IMR-90 (cell line): ENCODE measurements around the gene CCDC102B. TPM values are rescaled to one million over a fixed set of nuclear protein-coding genes. Genes with fewer than 3 reads are reported as not detected.

Experiments
- ATAC-seq: fragments of 200-7000 bp; cut with Tn5 transposase; 2 replicates; pipeline ENCODE4 v1.9.1; 2020; ENCODE audit warnings: low read depth, mild to moderate bottlenecking, moderate library complexity
- BruUV-seq: library from RNA; stranded (reverse); fragments of 400-500 nt; replicated peaks from 2 replicates; lab custom pipeline; 2021; lab: Mats Ljungman, UMichigan
- CTCF ChIA-PET: fragments of 300-600 bp; formaldehyde crosslinking; extraction: SDS; loops from one replicate; lab custom pipeline; 2021; ENCODE audit warnings: antibody characterized with exemption; lab: Yijun Ruan, JAX
- POLR2A ChIA-PET: fragments of 300-600 bp; sonication (Branson Sonifier 250); formaldehyde crosslinking; loops from one replicate; lab custom pipeline; 2022; ENCODE audit warnings: antibody characterized with exemption; ENCODE audit not compliant: unreplicated experiment; lab: Charles Lee
- DNase-seq: peaks from one replicate; pipeline ENCODE4 v3.0.0; 2013
- H2AFZ ChIP-seq: replicated peaks from 2 replicates; pipeline ENCODE3; 2013; ENCODE audit warnings: low read length, mild to moderate bottlenecking; ENCODE audit not compliant: poor library complexity
- H2AK5ac ChIP-seq: 2 replicates; pipeline ENCODE4 v1.6.1; 2013; ENCODE audit warnings: low read depth, low read length, inconsistent platforms
- H2AK9ac ChIP-seq: replicated peaks from 2 replicates; pipeline ENCODE3; 2013; ENCODE audit warnings: mild to moderate bottlenecking, low read depth, low read length, moderate library complexity; ENCODE audit not compliant: poor library complexity
- H2BK120ac ChIP-seq: 2 replicates; pipeline ENCODE4 v1.6.1; 2013; ENCODE audit warnings: low read depth, low read length, inconsistent platforms
- H2BK15ac ChIP-seq: 3 replicates; pipeline ENCODE4 v1.6.1; 2013; ENCODE audit warnings: low read depth, low read length, inconsistent platforms
- H2BK20ac ChIP-seq: 2 replicates; pipeline ENCODE4 v1.6.1; 2013; ENCODE audit warnings: low read depth, mild to moderate bottlenecking, inconsistent platforms, low read length, moderate library complexity
- H2BK5ac ChIP-seq: 2 replicates; pipeline ENCODE4 v1.6.1; 2013; ENCODE audit warnings: mild to moderate bottlenecking, low read depth, low read length, inconsistent platforms; ENCODE audit not compliant: poor library complexity, severe bottlenecking
- H3K14ac ChIP-seq: replicated peaks from 2 replicates; pipeline ENCODE4 v1.6.1; 2013; ENCODE audit warnings: low read depth, low read length, inconsistent platforms
- H3K18ac ChIP-seq: 2 replicates; pipeline ENCODE4 v1.6.1; 2013; ENCODE audit warnings: low read depth, low read length, control low read depth
- H3K23ac ChIP-seq: 2 replicates; pipeline ENCODE4 v1.6.1; 2013; ENCODE audit warnings: low read depth, low read length, inconsistent platforms
- H3K27ac ChIP-seq: 2 replicates; pipeline ENCODE4 v1.5.1; 2013; ENCODE audit warnings: mild to moderate bottlenecking, control low read depth, low read length; ENCODE audit not compliant: insufficient read depth
- H3K27me3 ChIP-seq: 2 replicates; pipeline ENCODE4 v1.6.1; 2013; ENCODE audit warnings: low read length; ENCODE audit not compliant: control insufficient read depth, insufficient read depth
- H3K36me3 ChIP-seq: 2 replicates; pipeline ENCODE4 v1.6.1; 2013; ENCODE audit warnings: low read length, mixed read lengths; ENCODE audit not compliant: control insufficient read depth, insufficient read depth
- H3K4ac ChIP-seq: 2 replicates; pipeline ENCODE4 v1.6.1; 2013; ENCODE audit warnings: low read depth, low read length, inconsistent platforms
- H3K4me1 ChIP-seq: 2 replicates; pipeline ENCODE4 v1.6.1; 2013; ENCODE audit warnings: low read length, mixed read lengths; ENCODE audit not compliant: control insufficient read depth, insufficient read depth
- H3K4me2 ChIP-seq: 2 replicates; pipeline ENCODE4 v1.6.1; 2013; ENCODE audit warnings: low read depth, mild to moderate bottlenecking, control low read depth, low read length, moderate library complexity
- H3K4me3 ChIP-seq: 2 replicates; pipeline ENCODE4 v1.5.1; 2013; ENCODE audit warnings: low read depth, mild to moderate bottlenecking, control low read depth, low read length, moderate library complexity; ENCODE audit not compliant: insufficient read depth
- H3K56ac ChIP-seq: 2 replicates; pipeline ENCODE4 v1.6.1; 2013; ENCODE audit warnings: low read length, inconsistent platforms; ENCODE audit not compliant: insufficient read depth; ENCODE audit errors: extremely low read depth
- H3K79me1 ChIP-seq, 2 experiments: 2 replicates each; pipeline ENCODE4 v1.6.1; 2013; ENCODE audit warnings: low read length in 2 of 2, inconsistent platforms in 1 of 2, low read depth in 1 of 2
- H3K9ac ChIP-seq: 2 replicates; pipeline ENCODE4 v1.6.1; 2013; ENCODE audit warnings: low read depth, low read length, control low read depth
- H3K9me1 ChIP-seq: 2 replicates; pipeline ENCODE4 v1.6.1; 2013; ENCODE audit warnings: low read length, inconsistent platforms; ENCODE audit not compliant: insufficient read depth
- H3K9me3 ChIP-seq: 2 replicates; pipeline ENCODE4 v1.6.1; 2013; ENCODE audit warnings: low read length; ENCODE audit not compliant: control insufficient read depth, insufficient read depth
- H4K20me1 ChIP-seq: 2 replicates; pipeline ENCODE4 v1.6.1; 2013; ENCODE audit warnings: low read length, inconsistent platforms; ENCODE audit not compliant: insufficient read depth
- H4K5ac ChIP-seq: 2 replicates; pipeline ENCODE4 v1.6.1; 2013; ENCODE audit warnings: mild to moderate bottlenecking, low read depth, low read length, control low read depth
- H4K8ac ChIP-seq, 2 experiments: 2 replicates each; pipeline ENCODE4 v1.6.1; 2013; ENCODE audit warnings: low read depth in 2 of 2, low read length in 2 of 2, control low read depth in 1 of 2, inconsistent platforms in 1 of 2
- H4K91ac ChIP-seq: 2 replicates; pipeline ENCODE4 v1.6.1; 2013; ENCODE audit warnings: low read depth, low read length, inconsistent platforms; ENCODE audit not compliant: insufficient read depth
- NFE2L2 ChIP-seq: fragments of 150-350 bp; IDR thresholded peaks from 2 replicates; pipeline ENCODE4 v1.6.1; 2016; ENCODE audit warnings: low read depth, mild to moderate bottlenecking, low read length
- POLR2A ChIP-seq: IDR thresholded peaks from 2 replicates; pipeline ENCODE4 v1.6.1; 2012; ENCODE audit warnings: mild to moderate bottlenecking, low read depth, low read length
- RCOR1 ChIP-seq: IDR thresholded peaks from 2 replicates; pipeline ENCODE4 v1.6.1; 2012; ENCODE audit warnings: mild to moderate bottlenecking, low read length, improper control_type of control experiment; ENCODE audit not compliant: insufficient replicate concordance
- dilution Hi-C: fragments of 300-500 bp; cut with HindIII; formaldehyde crosslinking; loops from one replicate; pipeline ENCODE4 v1.14.3; 2018; ENCODE audit warnings: low sequenced_read_pairs; ENCODE audit not compliant: unreplicated experiment
- in situ Hi-C: fragments of 300-500 bp; cut with MboI; formaldehyde crosslinking; loops from 3 replicates; pipeline ENCODE4 v1.14.3; 2019; ENCODE audit warnings: low sequenced_read_pairs, inconsistent platforms, mixed read lengths
- intact Hi-C: fragments of 100-400 bp; cut with micrococcal nuclease; formaldehyde crosslinking; loops from 2 replicates; pipeline ENCODE4 v1.10.0; 2022
- polyA plus RNA-seq, 3 experiments: library from polyadenylated mRNA; depleted of rRNA; stranded (reverse); fragments of >200 nt; gene quantifications; 2 replicates each; pipeline ENCODE4 v1.2.3, GENCODE V29; 2012; ENCODE audit warnings: low replicate concordance in 1 of 3
- total RNA-seq: library from RNA; depleted of rRNA; stranded (reverse); fragments of >200 nt; gene quantifications from 2 replicates; pipeline ENCODE4 v1.2.3, GENCODE V29; 2012

CCDC102B gene
- total and polyA plus RNA-seq, 2 of the 4 experiments (the other 2 are of a cell fraction): 0.54 to 1.4 TPM

DNA sequence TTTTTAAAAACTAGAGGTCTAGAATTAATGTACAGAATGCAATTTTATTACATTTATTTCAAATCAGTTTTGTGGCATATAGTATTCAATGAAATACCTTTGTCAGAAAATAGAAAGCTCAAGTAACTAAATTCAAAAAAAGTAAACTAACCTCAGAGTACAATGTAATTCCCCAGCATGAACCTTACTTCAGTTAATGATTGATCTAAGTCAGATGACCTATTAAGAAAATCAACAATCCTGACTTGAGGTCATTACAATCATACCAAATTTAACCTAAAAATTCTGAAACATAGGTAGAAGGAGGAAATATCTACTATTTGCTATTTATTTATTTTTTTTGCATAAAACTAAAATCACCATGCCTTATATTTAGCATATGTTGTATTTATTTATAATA, 142.9 kb downstream of the CCDC102B start:
- DNase-seq: no peak
- ChIA-PET POLR2A (no interaction called here), CTCF (no interaction called here)
- Histone ChIP-seq H3K9ac (no peak overlapping the region), H2AK9ac (no peak overlapping the region), H3K4me1 (no peaks in the 10 kb centered on the region), H3K18ac (no peak overlapping the region), H3K27me3 (no peaks in the 10 kb centered on the region), H2BK120ac (no peak overlapping the region), H3K27ac (no peak overlapping the region), H3K4ac (no peak overlapping the region), H4K5ac (no peak overlapping the region), H3K9me1 (no peaks in the 10 kb centered on the region), H2AFZ (no peak overlapping the region), H3K4me3 (no peak overlapping the region), H2BK15ac (no peak overlapping the region), H3K79me1 (no peaks in the 10 kb centered on the region), H4K91ac (no peak overlapping the region), H3K36me3 (no peaks in the 10 kb centered on the region), H4K20me1 (no peaks in the 10 kb centered on the region), H2BK20ac (no peak overlapping the region), H2AK5ac (no peak overlapping the region), H3K9me3 (no peaks in the 10 kb centered on the region), H4K8ac (no peak overlapping the region), H3K14ac (no peak overlapping the region), H3K56ac (no peak overlapping the region), H3K4me2 (no peak overlapping the region), H3K23ac (no peak overlapping the region), H2BK5ac (no peak overlapping the region)
- dilution Hi-C loops (no loop called here), in situ Hi-C loops (no loop called here), intact Hi-C loops (no loop called here)
- no TSS peak for BruUV-seq
- TF ChIP-seq NFE2L2 (no peak), POLR2A (no peak), RCOR1 (no peak)
- no peak for ATAC-seq
